Inflammatory macrophage treated with lipopolysaccharide for 1 hour (primary cell): ENCODE results near the gene NOP9.
"Not testable (repeated sequence)": the region's sequence is repeated elsewhere in the genome, so short reads cannot be mapped to it uniquely, and the experiment has no call there.

Source experiments
- DNase-seq, 2 donors: peaks; one replicate each; pipeline ENCODE4 v3.0.0-alpha.2; 2020 to 2022

NOP9 gene

DNA sequence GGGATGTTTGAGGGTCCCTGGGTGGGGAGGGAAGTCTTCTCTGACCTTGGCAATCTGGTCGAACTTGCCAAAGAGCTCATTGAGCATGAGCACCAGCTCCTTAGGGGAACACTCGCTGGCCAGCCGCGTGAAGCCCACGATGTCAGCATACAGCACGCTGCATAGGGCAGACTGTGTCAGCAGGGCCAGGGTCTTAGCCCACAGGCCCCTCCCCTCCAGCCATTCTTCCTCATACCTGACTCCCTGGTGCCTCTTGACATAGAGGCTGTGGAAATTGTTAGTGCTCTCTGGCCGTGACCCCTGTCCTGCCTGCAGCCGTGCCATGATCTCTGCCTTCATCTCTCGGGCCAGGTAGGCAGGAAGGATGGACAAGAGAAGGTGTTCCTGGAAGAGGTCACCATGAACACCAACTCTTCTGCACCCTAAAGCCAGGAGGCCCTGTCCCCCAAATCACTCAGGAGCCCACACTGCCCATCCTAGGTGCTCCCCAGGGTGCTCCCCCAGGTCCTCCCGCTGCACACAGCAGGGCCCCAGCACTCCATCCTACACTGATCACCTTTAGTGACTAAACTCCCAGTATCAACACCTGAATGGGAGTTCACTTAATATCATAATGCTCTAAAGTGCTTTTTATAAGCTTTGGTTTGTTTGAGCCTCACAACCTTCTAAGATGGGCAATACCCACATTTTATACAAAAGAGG lies 31.5 kb downstream of the NOP9 start:
- DNase-seq = no peak

DNA sequence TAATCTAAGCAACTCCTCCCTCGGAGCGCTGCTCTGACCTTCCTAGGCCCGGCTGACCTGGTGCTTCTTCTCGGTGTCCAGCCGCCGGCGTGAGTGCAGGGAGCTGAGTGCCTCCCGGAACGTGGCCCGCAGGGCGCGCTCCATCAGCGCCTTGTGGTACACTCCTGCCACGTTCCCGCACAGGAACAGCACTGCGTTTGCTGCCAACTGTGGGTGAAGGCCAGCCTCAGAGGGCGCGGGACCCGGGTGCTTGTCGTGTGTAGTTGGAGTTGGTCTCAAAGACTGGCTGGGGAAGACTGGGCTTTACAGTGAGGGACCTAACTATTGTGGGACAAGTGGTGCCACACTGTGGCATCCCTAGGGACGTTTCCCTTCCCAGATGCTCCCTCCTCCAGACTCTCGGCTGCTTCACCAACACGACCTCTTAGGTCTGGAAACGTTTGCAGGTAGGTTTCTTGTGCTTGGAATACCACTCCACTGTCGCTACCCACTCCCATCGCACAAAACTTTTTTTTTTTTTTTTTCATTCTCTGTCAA lies 32.1 kb downstream of the NOP9 start:
- DNase-seq = no peak

GRCh38 chr14:24332268-24332993 lies 32.8 kb downstream of the NOP9 start:
- DNase-seq = peak; percentile 38 to 72

GRCh38 chr14:24334431-24335291 lies 35.0 kb downstream of the NOP9 start, which contains the start of gene ADCY4:
Gene ADCY4, minus strand, starts transcription at chr14:24335071. Its CDS starts 419 bp downstream, at chr14:24334652.
- DNase-seq = no peak

GRCh38 chr14:24335461-24336171 lies 36.0 kb downstream of the NOP9 start:
- DNase-seq = no peak

GRCh38 chr14:24337144-24337823 lies 37.6 kb downstream of the NOP9 start:
- DNase-seq = no peak

DNA sequence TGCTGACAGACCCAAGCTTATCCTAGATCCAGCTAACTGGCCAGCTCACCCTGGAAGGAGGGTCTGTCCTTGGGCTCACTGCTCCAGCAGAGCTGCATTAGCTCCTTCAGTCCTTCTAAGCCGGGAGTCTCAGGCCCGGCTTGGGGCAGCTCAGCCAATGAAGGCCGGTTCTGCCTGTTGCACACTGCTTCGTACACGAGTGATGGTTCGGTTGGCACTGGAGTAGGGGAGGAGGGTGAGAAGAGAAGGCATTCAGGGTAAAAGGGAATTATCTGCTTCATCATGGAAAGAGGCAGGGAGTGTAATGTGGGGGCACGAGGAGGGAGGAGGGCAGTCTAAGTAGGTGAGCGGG lies 38.1 kb downstream of the NOP9 start:
- DNase-seq = no peak

GRCh38 chr14:24338843-24339242 lies 39.2 kb downstream of the NOP9 start:
- no peak for DNase-seq

DNA sequence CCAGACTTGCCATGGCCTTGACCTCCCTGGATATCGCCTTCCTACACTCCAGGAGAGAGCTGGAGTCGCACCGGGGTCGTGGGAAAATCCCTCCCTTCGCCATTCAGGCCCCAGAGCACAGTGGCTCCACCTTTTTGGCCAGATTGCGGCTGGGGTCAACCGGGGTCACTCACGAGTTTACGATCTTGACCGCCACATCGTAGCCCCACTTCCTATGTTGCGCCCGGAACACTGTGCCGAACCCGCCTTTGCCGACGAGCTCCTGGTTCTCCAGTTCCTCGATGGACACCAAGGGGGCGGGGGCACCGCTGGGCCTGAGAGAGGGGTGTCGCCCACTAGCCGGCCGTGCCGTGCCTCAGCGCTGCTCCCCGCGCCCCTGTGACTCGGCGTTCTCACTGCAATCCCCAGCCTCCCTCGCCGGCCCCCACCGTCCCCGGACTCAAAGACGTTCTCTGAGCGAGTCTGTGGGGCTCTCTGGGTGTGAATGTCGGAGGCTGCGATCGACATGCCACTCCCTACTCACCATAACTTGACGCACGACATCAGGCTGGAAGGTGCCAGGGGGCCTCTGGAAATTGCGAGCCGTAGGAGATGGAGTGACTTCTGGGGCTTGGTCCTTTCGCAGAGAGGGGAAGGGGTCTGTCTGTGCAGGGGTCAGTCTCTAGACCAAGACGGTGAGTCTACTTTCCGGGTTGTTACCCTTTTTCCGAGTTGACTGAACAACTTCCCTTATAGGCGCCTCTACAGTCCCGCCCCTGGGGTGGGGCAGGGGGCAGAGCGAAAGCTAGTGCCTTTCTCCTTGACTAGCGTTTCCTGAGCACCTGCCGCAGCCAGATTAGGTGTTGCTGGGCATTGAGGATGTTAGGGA lies 39.9 kb downstream of the NOP9 start, which contains the start of gene RIPK3:
Gene RIPK3, minus strand, starts transcription at position 708 of the 868 bp plus-strand sequence. Its CDS starts 165 bp downstream, at position 543.
- DNase-seq = peak; percentile 50 to 71

DNA sequence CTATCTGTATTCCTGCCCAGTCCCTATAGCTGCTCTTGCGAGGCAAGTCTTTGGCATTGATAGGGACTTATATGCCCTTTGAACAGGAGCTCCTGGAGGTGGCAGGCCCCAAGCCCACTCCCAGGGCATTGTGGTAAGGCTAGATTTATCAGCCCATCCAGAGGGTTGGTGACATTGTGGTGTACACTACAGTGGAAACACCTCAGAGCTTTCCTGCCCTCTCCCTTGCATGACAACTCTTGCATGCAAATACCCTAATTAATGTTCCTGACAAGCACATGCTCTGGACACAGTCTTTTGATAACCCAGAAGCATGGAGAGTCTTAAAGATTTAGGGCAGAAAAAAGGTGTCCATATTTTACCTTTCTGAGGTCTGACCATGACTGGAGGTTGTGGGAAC lies 41.0 kb downstream of the NOP9 start:
- no peak for DNase-seq

GRCh38 chr14:24342889-24343288 lies 43.2 kb downstream of the NOP9 start:
- no peak for DNase-seq

DNA sequence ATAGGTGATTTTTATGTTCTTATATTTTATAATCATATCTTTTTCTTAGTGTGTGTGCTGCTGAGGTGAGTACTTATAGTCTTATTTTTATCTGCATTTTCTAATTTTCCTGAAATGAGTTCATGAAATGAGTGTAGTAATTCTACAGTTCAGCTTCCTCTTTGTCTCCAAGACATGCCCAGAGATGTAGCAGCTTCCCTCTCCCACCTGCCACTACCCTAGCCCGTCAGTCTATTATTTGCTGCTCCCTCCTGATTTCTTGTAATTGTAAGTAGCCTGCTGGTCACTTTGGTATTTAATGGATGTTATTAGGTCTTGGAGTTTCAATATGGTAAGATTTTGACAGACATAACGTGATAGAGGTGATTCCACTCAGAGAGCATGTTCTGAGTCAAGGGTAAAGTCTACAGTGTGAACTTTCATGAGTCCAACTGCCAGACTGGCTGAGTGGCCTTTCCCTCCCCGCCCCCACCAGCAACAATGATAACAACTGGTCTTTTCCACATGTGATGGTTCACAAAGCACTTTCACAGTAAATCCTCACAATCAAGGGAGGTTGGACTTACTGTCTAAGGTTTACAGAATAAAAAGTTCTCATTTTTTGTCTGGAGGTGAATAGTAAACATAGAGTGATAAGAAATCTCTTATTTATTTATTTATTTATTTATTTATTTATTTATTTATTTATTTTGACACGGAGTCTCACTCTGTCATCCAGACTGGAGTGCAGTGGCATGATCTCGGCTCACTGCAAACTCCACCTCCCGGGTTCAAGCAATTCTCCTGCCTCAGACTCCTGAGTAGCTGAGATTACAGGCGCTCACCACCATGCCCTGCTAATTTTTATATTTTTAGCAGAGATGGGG lies 44.4 kb downstream of the NOP9 start:
- DNase-seq = no peak

- DNase-seq = no peak
Observed at GRCh38 chr14:24347134-24347533, 47.5 kb downstream of the NOP9 start.

DNA sequence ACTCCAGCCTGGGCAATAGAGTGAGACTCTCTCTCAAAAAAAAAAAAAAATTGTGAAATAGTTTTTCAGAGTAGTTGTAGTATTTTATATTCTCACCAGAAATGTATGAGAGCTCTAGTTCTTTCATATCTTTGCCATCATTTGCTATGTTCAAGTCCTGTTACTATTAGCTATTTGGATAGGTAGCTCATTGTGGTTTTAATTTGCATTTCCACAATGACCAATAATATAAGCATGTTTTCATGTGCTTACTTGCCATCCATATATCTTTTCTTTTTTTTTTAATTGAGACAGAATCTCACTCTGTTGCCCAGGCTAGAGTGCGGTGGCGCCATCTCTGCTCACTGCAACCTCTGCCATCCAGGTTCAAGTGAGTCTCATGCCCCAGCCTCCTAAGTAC lies 48.5 kb downstream of the NOP9 start:
- DNase-seq = no peak

GRCh38 chr14:24349742-24350141 lies 50.1 kb downstream of the NOP9 start:
- DNase-seq = no peak

DNA sequence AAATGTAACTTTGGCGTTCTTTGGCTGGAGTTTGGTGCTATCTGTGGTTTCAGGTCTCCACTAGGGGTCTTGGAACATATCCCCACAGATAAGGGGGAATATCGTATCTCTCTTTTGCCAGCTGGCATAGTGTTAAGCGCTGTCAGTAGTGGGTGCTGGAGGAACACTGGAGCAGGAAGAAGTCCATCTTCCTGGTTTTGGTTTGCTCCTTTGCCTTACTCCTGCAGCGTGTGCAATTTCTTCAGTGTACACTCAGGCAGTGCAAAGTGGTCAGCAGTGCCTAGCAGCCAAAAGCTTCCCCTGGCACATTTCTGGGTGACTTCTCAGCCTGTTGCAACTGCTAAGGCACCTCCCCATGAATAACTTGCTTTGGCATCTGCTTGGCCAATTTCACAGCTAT lies 51.9 kb downstream of the NOP9 start:
- DNase-seq = peak in 1 of 2 donors; percentile 25

DNA sequence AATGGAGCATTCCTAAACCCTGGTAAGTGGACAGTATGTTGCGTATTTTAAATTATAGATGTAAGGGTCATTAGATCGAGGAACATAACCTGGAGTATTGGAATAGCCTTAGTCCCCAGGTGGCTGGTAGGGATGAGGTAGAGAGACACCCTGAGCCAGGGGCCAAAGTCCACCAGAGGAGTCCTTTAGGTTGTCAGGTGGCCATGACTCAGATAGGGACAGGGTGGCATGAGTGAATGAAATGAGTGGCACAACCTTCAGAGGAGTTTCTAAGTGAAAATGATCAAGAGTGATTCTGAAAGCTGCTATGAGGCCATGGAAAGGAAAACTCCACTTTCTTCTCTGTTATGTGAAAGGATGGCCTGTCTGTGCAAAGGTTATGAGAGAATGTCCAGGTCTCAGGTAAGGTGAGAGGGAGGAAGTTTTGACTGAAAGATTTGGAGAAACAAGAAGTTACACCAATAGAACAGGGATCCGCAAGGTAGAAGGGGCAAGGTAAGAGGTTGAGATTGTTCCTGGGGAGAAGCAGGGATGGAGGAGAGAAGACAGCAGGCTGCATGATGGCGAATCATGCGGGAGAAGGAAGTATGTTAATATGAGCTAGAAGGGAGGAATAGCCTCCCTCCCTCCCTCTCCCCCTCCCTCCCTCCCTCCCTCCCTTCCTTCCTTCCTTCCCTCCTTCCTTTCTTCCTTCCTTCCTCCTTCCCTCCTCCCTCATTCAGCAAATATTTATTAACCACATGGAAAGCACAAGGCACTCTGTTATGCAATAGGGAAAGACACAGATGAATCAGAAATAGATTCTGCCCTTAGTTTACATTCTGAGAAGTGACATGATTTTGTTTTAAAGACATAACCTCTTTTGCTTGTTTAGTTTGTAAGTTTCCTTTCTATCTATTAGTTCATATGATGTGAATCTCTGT lies 54.2 kb downstream of the NOP9 start:
- peak; percentile 51 to 58 for DNase-seq

DNA sequence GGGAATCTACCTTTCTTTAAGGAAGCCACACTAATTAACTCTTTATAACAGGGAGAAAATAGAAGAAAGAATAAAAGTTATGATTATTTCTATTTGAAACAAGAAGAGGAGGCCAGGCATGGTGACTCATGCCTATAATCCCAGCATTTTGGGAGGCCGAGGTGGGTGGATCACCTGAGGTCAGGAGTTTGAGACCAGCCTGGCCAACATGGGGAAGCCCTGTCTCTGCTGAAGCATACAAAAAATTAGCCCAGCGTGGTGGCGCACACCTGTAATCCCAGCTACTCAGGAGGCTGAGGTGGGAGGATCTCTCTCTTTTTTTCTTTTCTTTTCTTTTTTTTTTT lies 54.8 kb downstream of the NOP9 start:
- DNase-seq = not testable (repeated sequence)

- DNase-seq = no peak
Observed at GRCh38 chr14:24355009-24355408, 55.4 kb downstream of the NOP9 start.
